A549 (cell line): ENCODE data around the gene ANKRD50. TPM values are rescaled to one million over a fixed set of nuclear protein-coding genes. Genes with fewer than 3 reads are reported as not detected.

ENCODE experiments used
- ATAC-seq, 2 experiments: fragments of 200-7000 bp in 1 of 2; fragments of >200 bp in 1 of 2; cut with Nextera tagmentation in 1 of 2; cut with Tn5 transposase in 1 of 2; 3 replicates each; pipeline versions ENCODE4 v1.8.0 to v1.9.1; 2018 to 2020; ENCODE audit warnings: mild to moderate bottlenecking in 1 of 2, moderate library complexity in 1 of 2
- CTCF ChIA-PET: fragments of 300-600 bp; sonication (Branson Sonifier 250); formaldehyde crosslinking; extraction: SDS; loops from one replicate; lab custom pipeline; 2021; ENCODE audit warnings: antibody characterized with exemption, inconsistent platforms; lab: Yijun Ruan, JAX
- POLR2A ChIA-PET: fragments of 350-600 bp; formaldehyde crosslinking; extraction: SDS; loops from one replicate; lab custom pipeline; 2021; ENCODE audit warnings: antibody characterized with exemption, inconsistent platforms; lab: Yijun Ruan, JAX
- DNase-seq, 2 experiments: peaks; one replicate each; pipeline versions ENCODE4 v3.0.0 to v3.0.0-alpha.2; 2011 to 2016; ENCODE audit warnings: low read depth in 1 of 2, low spot score in 1 of 2
- FAIRE-seq: peaks from 2 replicates; lab custom pipeline; 2011; peaks lifted over from hg19 to GRCh38; lab: Jason Lieb, UNC
- H3K27ac ChIP-seq, 2 experiments: fragments of >200 bp; sonication (Bioruptor Twin); formaldehyde crosslinking; 3 replicates each; pipeline ENCODE4 v1.5.1; 2016 to 2017
- H3K4me1 ChIP-seq: fragments of >200 bp; sonication (Bioruptor Twin); formaldehyde crosslinking; 3 replicates; pipeline ENCODE4 v1.6.1; 2016
- H3K4me2 ChIP-seq: fragments of >200 bp; sonication (Bioruptor Twin); formaldehyde crosslinking; 3 replicates; pipeline ENCODE4 v1.6.1; 2016
- H3K4me3 ChIP-seq: fragments of >200 bp; sonication (Bioruptor Twin); formaldehyde crosslinking; 3 replicates; pipeline ENCODE4 v1.5.1; 2016
- H3K9me3 ChIP-seq: fragments of >200 bp; sonication (Bioruptor Twin); formaldehyde crosslinking; 3 replicates; pipeline ENCODE4 v1.6.1; 2016
- CBX2 ChIP-seq: fragments of 200-600 bp; sonication (generic); IDR thresholded peaks from 2 replicates; pipeline ENCODE4 v1.6.1; 2016; ENCODE audit warnings: low read depth, mild to moderate bottlenecking, borderline replicate concordance
- CBX8 ChIP-seq: fragments of 200-600 bp; sonication (generic); IDR thresholded peaks from 2 replicates; pipeline ENCODE4 v1.6.1; 2016
- CHD4 ChIP-seq: fragments of 200-600 bp; sonication (generic); IDR thresholded peaks from 2 replicates; pipeline ENCODE4 v1.6.1; 2016; ENCODE audit warnings: antibody characterized with exemption, mild to moderate bottlenecking, borderline replicate concordance
- CTCF ChIP-seq: fragments of >200 bp; sonication (Bioruptor Twin); formaldehyde crosslinking; IDR thresholded peaks from 3 replicates; pipeline ENCODE4 v1.5.1; 2016
- FOSL2 ChIP-seq, 2 experiments: fragments of 450-650 bp in 1 of 2; fragments of >200 bp in 1 of 2; sonication (Bioruptor Twin) in 1 of 2; formaldehyde crosslinking; IDR thresholded peaks; 2 replicates each; pipeline versions ENCODE4 v1.5.0 to v1.6.1; 2016 to 2020; ENCODE audit warnings: mild to moderate bottlenecking in 1 of 2, moderate library complexity in 1 of 2
- FOXS1 ChIP-seq: fragments of 250-450 bp; sonication (Bioruptor Pico); IDR thresholded peaks from 2 replicates; pipeline ENCODE4 v1.5.0; 2020; ENCODE audit warnings: mild to moderate bottlenecking, moderate library complexity
- HEYL ChIP-seq: fragments of 250-450 bp; sonication (Bioruptor Pico); IDR thresholded peaks from 2 replicates; pipeline ENCODE4 v1.8.0; 2021; ENCODE audit warnings: mild to moderate bottlenecking, moderate library complexity
- HOXA7 ChIP-seq: fragments of 250-450 bp; sonication (Bioruptor Pico); IDR thresholded peaks from 2 replicates; pipeline ENCODE4 v1.5.0; 2020; ENCODE audit warnings: mild to moderate bottlenecking, moderate library complexity
- HOXB13 ChIP-seq: fragments of 250-450 bp; sonication (Bioruptor Pico); IDR thresholded peaks from 2 replicates; pipeline ENCODE4 v1.5.0; 2020; ENCODE audit warnings: low read depth, mild to moderate bottlenecking, moderate library complexity
- MAX ChIP-seq: IDR thresholded peaks from 2 replicates; pipeline ENCODE4 v1.6.1; 2012
- MYC ChIP-seq: IDR thresholded peaks from 2 replicates; pipeline ENCODE4 v1.6.1; 2012; ENCODE audit warnings: mild to moderate bottlenecking, inconsistent platforms, low read length, improper control_type of control experiment, borderline replicate concordance
- PBX3 ChIP-seq: IDR thresholded peaks from 2 replicates; pipeline ENCODE4 v1.6.1; 2012
- PHF8 ChIP-seq: fragments of 200-600 bp; sonication (generic); IDR thresholded peaks from 2 replicates; pipeline ENCODE4 v1.6.1; 2016; ENCODE audit warnings: low read depth, mild to moderate bottlenecking, antibody characterized with exemption, moderate library complexity, borderline replicate concordance
- RAD21 ChIP-seq, 2 experiments: fragments of >200 bp in 1 of 2; sonication (Bioruptor Twin) in 1 of 2; formaldehyde crosslinking in 1 of 2; IDR thresholded peaks in 1 of 2; conservative IDR thresholded peaks in 1 of 2; 2 replicates in 1 of 2; 3 replicates in 1 of 2; pipeline ENCODE4 v1.6.1; 2012 to 2018; ENCODE audit warnings: inconsistent platforms in 1 of 2
- RARB ChIP-seq: fragments of 250-450 bp; sonication (Bioruptor Pico); IDR thresholded peaks from 2 replicates; pipeline ENCODE4 v1.8.0; 2021; ENCODE audit warnings: mild to moderate bottlenecking, moderate library complexity
- RCOR1 ChIP-seq: fragments of 150-350 bp; IDR thresholded peaks from 2 replicates; pipeline ENCODE4 v1.6.1; 2014; ENCODE audit warnings: antibody characterized with exemption, low read length, low read depth
- SMC3 ChIP-seq: fragments of >200 bp; sonication (Bioruptor Twin); formaldehyde crosslinking; IDR thresholded peaks from 3 replicates; pipeline ENCODE4 v1.6.1; 2018; ENCODE audit warnings: inconsistent platforms
- USF2 ChIP-seq: fragments of 450-650 bp; IDR thresholded peaks from 2 replicates; pipeline ENCODE4 v1.6.1; 2014; ENCODE audit warnings: antibody characterized with exemption
- ZFP36 ChIP-seq: fragments of 450-650 bp; IDR thresholded peaks from 2 replicates; pipeline ENCODE4 v1.6.1; 2014; ENCODE audit warnings: borderline replicate concordance; ENCODE audit not compliant: partially characterized antibody
- WGBS: methylation state at CpG from one replicate; pipeline ENCODE4 v1.1.6; 2017; ENCODE audit errors: missing lambda C conversion rate; 5-methylcytosine and 5-hydroxymethylcytosine counted together
- polyA plus RNA-seq, 4 experiments: library from polyadenylated mRNA; depleted of rRNA in 3 of 4; stranded (reverse); fragments of >200 nt; fragmentation: RNase III in 1 of 4; extraction: RNeasy Plus Mini Kit Qiagen cat#74134 plus additional on column Dnase treatment in 1 of 4; gene quantifications; 2 replicates in 3 of 4; 3 replicates in 1 of 4; pipeline ENCODE4 v1.2.3, GENCODE V29; 2011 to 2017

Gene ANKRD50
- polyA plus RNA-seq, 2 of the 4 experiments (the other 2 are of a cell fraction): 6.5 to 13.0 TPM

DNA sequence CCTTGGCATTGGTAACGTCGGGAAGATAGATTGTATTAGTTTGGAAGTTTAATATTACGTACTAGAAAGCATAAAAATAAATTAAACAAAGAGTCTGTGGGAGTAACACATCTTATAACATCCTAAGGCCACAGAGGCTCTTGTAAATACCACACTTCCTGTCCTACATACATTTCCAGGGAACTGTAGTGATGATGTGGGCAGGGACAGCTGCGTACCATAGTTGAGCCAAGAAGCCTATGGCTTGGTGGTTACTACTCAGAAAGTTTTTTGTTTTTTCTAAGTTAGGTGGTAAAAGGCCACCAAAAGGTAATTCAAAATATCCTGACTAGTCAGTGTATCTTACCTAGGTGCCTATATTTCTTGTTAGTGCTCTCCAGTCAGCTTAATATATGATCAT is 4.6 kb upstream of the ANKRD50 start:
- ATAC-seq: no peak
- FAIRE-seq: no peak
- 88% methylated on average over 4 of the region's 4 CpGs for WGBS
- CTCF ChIA-PET: interaction anchor here (1.5 kb wide), 1 partner anchor 383 kb away, joined by 4 read pairs; no protein-coding TSS in a partner anchor
- H3K4me3 ChIP-seq: no peak overlapping the region
- TF ChIP-seq PBX3 (no peak), HOXA7 (no peak)
- no peak overlapping the region for H3K4me2 ChIP-seq
- no peak for DNase-seq
- no peak overlapping the region for H3K27ac ChIP-seq
- peaks cover 7% of the 10 kb centered on the region for H3K4me1 ChIP-seq
- POLR2A ChIA-PET: no interaction called here
- H3K9me3 ChIP-seq: no peaks in the 10 kb centered on the region

DNA sequence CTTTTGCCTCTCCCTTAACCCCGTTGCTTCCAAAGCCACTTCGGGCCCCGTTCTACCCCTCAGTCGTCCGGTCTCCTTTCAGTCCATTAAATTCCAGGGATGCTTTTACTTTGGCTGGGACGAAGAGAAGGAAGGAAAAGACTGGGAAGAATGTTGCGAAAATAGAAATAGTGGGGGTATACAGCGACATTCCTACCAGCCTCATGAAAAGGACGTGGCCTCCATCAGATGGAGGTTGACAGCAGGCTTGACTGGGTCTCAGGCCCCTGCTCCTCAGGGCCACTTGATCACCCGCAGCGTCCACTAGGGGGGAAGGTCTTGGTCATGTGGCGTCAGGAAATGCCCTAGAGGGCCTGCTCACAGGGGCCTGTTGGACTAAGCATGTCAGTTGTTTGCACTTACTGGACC is 657 bp upstream of the ANKRD50 start:
- DNase-seq (peak; percentile 63 to 89), ATAC-seq (peak; percentile 80 to 83), FAIRE-seq (no peak)
- Histone ChIP-seq H3K4me2 (peak overlapping the region; percentile 93), H3K27ac (peak overlapping the region; percentile 99 to 100), H3K9me3 (no peaks in the 10 kb centered on the region), H3K4me1 (peaks cover 30% of the 10 kb centered on the region), H3K4me3 (peak overlapping the region; percentile 79)
- 2% methylated on average over 10 of the region's 12 CpGs for WGBS
- POLR2A ChIA-PET: interaction anchor here (1.4 to 2.0 kb wide), 2 partner anchors 73 to 379 kb away, joined by 4 to 6 read pairs; no protein-coding TSS in a partner anchor
- CTCF ChIA-PET: interaction anchor here (0.8 kb wide), 1 partner anchor 27 kb away, joined by 3 read pairs; no protein-coding TSS in a partner anchor
- no peak for TF ChIP-seq FOSL2 (IDR thresholded peaks at IDR 0.05)
- no peak for TF ChIP-seq FOSL2 (CRISPR knock-in tag; IDR thresholded peaks at IDR 0.05)
- peak; percentile 80; the same call in 1 of the 2 replicates for TF ChIP-seq PHF8
- peak; percentile 49 for TF ChIP-seq MAX
- TF ChIP-seq SMC3: peak; percentile 20; the same call in 2 of the 3 replicates
- TF ChIP-seq USF2: peak; percentile 53; the same call in 1 of the 2 replicates
- TF ChIP-seq CBX8: no peak
- TF ChIP-seq RCOR1: no peak
- no peak; the same call in 2 of the 3 replicates for TF ChIP-seq CTCF
- TF ChIP-seq ZFP36: no peak
- TF ChIP-seq HOXA7: no peak
- no peak for TF ChIP-seq RARB (CRISPR knock-in tag)
- TF ChIP-seq FOXS1 (CRISPR knock-in tag): no peak
- no peak for TF ChIP-seq MYC

GRCh38 chr4:124711471-124712371 is 811 bp downstream of the ANKRD50 start:
- Histone ChIP-seq H3K4me1 (peaks cover 35% of the 10 kb centered on the region), H3K4me2 (peak overlapping the region; percentile 83), H3K4me3 (peak overlapping the region; percentile 79), H3K27ac (peak overlapping the region; percentile 99 to 100), H3K9me3 (no peaks in the 10 kb centered on the region)
- WGBS: 4% methylated on average over 8 of the region's 35 CpGs
- ATAC-seq (peak; percentile 84 to 87), DNase-seq (peak; percentile 66 to 83), FAIRE-seq (no peak)
- CTCF ChIA-PET: interaction anchor here (1.0 to 1.9 kb wide), 3 partner anchors 378 to 533 kb away, joined by 3 to 6 read pairs (median 3); no protein-coding TSS in a partner anchor
- peak; percentile 22; the same call in 1 of the 3 replicates for TF ChIP-seq SMC3
- no peak for TF ChIP-seq CBX2
- TF ChIP-seq RCOR1: no peak
- TF ChIP-seq HOXB13 (CRISPR knock-in tag): no peak
- TF ChIP-seq CHD4: no peak
- TF ChIP-seq RAD21 (conservative IDR thresholded peaks at IDR 0.05 in 1 of 2, IDR thresholded peaks at IDR 0.05 in 1 of 2): peak; percentile 36 to 38; a peak in 4 of 5 replicates
- TF ChIP-seq HEYL: no peak
- peak; percentile 34; the same call in 2 of the 3 replicates for TF ChIP-seq CTCF
- 0 out of 2 replicates have a peak, but pooled peaks have one; percentile 44 for TF ChIP-seq PHF8
- POLR2A ChIA-PET: interaction anchor here (0.9 to 2.0 kb wide), 4 partner anchors 16 to 378 kb away, joined by 4 to 6 read pairs (median 4); no protein-coding TSS in a partner anchor
